Stomach (tissue), 9 donors: ENCODE measurements around the gene FAM120A. TPM values are rescaled to one million over a fixed set of nuclear protein-coding genes. Genes with fewer than 3 reads are reported as not detected.

ENCODE experiments used
- DNase-seq, 2 donors: peaks; one replicate each; pipeline versions ENCODE4 v3.0.0 to v3.0.0-alpha.2; 2013 to 2019
- H3K27ac ChIP-seq, 5 donors: fragments of 200-600 bp in 4 of 5; sonication (generic) in 4 of 5; one replicate each; pipeline ENCODE4 v1.5.1; 2013 to 2019; ENCODE audit warnings: mild to moderate bottlenecking in 1 of 5, moderate library complexity in 1 of 5
- H3K27me3 ChIP-seq, 3 donors: fragments of 200-600 bp; sonication (generic); one replicate each; pipeline ENCODE4 v1.5.1; 2017 to 2019; ENCODE audit warnings: mixed run types in 1 of 3
- H3K36me3 ChIP-seq, 4 donors: fragments of 200-600 bp; sonication (generic); 1 replicate in 3 of 4; 2 replicates in 1 of 4; pipeline ENCODE4 v1.5.1; 2016 to 2019
- H3K4me1 ChIP-seq, 4 donors: fragments of 200-600 bp; sonication (generic); one replicate each; pipeline ENCODE4 v1.5.1; 2016 to 2019
- H3K4me3 ChIP-seq, 4 donors: fragments of 200-600 bp; sonication (generic) in 3 of 4; one replicate each; pipeline ENCODE4 v1.5.1; 2016 to 2019; ENCODE audit warnings: mild to moderate bottlenecking in 1 of 4
- H3K9me3 ChIP-seq, 4 donors: fragments of 200-600 bp; sonication (generic); one replicate each; pipeline ENCODE4 v1.5.1; 2016 to 2019
- EP300 ChIP-seq: sonication (generic); formaldehyde crosslinking; IDR thresholded peaks from one replicate; pipeline ENCODE4 v1.6.1; 2017; ENCODE audit warnings: antibody characterized with exemption
- POLR2A ChIP-seq, 4 donors: fragments of 450-650 bp; IDR thresholded peaks; one replicate each; pipeline ENCODE4 v1.6.1; 2016; ENCODE audit warnings: antibody characterized with exemption in 4 of 4, control low read depth in 2 of 4, mild to moderate bottlenecking in 1 of 4, moderate library complexity in 1 of 4
- POLR2AphosphoS5 ChIP-seq, 3 donors: sonication (generic); formaldehyde crosslinking; IDR thresholded peaks; one replicate each; pipeline ENCODE4 v1.6.1; 2016; ENCODE audit warnings: antibody characterized with exemption in 3 of 3
- WGBS, 5 donors: extraction: QIAGEN DNeasy Blood & Tissue Kit in 3 of 5; methylation state at CpG; one replicate each; pipeline versions ENCODE4 v1.1.5 to v1.1.7; 2013 to 2018; 5-methylcytosine and 5-hydroxymethylcytosine counted together
- intact Hi-C: fragments of 100-400 bp; cut with DNase I; formaldehyde crosslinking; loops from one replicate; pipeline ENCODE4 v1.15.1; 2023; ENCODE audit warnings: low total_unique reads
- polyA plus RNA-seq, 3 donors: library from polyadenylated mRNA; stranded (reverse); fragments of 200-250 nt; gene quantifications; one replicate each; pipeline ENCODE4 v1.2.3, GENCODE V29; 2013
- total RNA-seq, 5 donors: library from RNA; depleted of rRNA; stranded (reverse); fragments of >200 nt; gene quantifications; one replicate each; pipeline versions ENCODE4 v1.1.0 to v1.2.3, GENCODE V29; 2014 to 2016
- TF ChIP-seq, protein P1 (sequence below), 7 experiments: fragments of 450-650 bp in 4 of 7; fragments of 200-600 bp in 3 of 7; sonication (generic) in 3 of 7; IDR thresholded peaks; one replicate each; pipeline ENCODE4 v1.5.1; 2016 to 2019; ENCODE audit warnings: antibody characterized with exemption in 7 of 7, control low read depth in 2 of 7, mild to moderate bottlenecking in 1 of 7
- donor health status: healthy with polysubstance abuse.
- donor health status: Bipolar disorder and iron deficiency.
- donor health status: healthy.

The FAM120A gene
- total and polyA plus RNA-seq, 8 donors, result 35.8 to 192 (median 92.1) TPM

DNA sequence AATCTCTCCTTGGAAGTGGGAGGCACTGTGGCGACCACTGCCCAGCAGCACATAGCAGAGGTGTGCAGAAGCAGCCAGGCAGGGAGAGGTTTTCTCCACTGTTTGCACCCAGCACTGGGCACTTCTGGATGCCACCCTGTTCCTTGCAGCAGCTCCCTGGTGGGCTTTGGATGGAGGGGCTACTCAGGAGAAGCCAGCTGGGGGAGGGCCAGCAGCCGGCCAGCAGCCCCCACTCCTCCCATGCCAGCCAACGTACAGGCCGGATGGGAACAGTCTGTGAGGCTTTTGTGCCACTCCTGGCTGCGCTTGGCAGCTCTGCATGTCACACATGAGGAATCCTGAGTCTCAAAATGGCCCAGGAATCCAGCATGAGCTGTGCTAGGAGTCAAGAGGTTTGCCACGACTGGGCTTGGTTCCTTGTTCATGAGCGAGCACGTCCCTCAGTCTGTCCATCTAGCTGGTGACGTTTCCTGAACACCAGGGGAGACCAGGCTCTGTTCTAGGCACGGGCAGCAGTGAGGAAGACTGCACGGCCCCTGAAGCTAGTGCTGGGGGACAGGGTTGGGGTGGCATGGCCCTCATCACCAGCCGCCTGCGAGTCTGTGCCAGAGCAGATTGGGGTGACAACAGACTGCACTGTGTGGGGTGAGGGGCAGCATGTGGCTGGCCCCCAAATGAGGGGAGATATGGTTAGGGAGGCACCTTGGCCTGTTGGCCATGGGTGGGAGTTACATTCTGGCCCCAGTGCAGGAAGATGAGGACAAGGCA lies 135.0 kb downstream of the FAM120A start:
- WGBS, 5 donors, result 81 to 95% (median 90%) methylated on average over 8 to 13 of the region's 13 CpGs
- H3K4me3 ChIP-seq, result no peak overlapping the region
- H3K27ac ChIP-seq, result no peak overlapping the region

DNA sequence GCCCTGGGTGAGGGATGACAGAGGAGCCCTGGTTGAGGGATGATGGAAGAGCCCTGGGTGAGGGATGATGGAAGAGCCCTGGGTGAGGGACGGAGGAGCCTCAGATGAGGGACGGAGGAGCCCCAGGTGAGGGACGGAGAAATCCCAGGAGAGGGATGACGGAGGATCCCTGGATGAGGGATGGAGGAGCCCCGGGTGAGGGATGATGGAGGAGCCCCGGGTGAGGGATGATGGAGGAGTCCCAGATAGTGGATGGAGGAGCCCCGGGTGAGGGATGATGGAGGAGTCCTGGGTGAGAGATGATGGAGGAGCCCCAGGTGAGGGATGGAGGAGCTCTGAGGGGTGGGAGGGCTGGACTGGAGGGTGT lies 135.8 kb downstream of the FAM120A start:
- no peaks in the 10 kb centered on the region for H3K9me3 ChIP-seq
- H3K4me1 ChIP-seq, result peaks cover 46 to 83% (median 70%) of the 10 kb centered on the region in 4 donors
- H3K27ac ChIP-seq, result no peak overlapping the region
- intact Hi-C loops, result no loop called here
- H3K36me3 ChIP-seq, result no peaks in the 10 kb centered on the region
- no peak overlapping the region for H3K4me3 ChIP-seq
- no peak for DNase-seq
- H3K27me3 ChIP-seq, result no peaks in the 10 kb centered on the region
- 88 to 98% (median 94%) methylated on average over 7 of the region's 7 CpGs for WGBS, 5 donors
- TF ChIP-seq, protein P1, sequence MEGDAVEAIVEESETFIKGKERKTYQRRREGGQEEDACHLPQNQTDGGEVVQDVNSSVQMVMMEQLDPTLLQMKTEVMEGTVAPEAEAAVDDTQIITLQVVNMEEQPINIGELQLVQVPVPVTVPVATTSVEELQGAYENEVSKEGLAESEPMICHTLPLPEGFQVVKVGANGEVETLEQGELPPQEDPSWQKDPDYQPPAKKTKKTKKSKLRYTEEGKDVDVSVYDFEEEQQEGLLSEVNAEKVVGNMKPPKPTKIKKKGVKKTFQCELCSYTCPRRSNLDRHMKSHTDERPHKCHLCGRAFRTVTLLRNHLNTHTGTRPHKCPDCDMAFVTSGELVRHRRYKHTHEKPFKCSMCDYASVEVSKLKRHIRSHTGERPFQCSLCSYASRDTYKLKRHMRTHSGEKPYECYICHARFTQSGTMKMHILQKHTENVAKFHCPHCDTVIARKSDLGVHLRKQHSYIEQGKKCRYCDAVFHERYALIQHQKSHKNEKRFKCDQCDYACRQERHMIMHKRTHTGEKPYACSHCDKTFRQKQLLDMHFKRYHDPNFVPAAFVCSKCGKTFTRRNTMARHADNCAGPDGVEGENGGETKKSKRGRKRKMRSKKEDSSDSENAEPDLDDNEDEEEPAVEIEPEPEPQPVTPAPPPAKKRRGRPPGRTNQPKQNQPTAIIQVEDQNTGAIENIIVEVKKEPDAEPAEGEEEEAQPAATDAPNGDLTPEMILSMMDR (IDR thresholded peaks at IDR 0.05), result no peak
- TF ChIP-seq POLR2AphosphoS5 (IDR thresholded peaks at IDR 0.05) (no peak), POLR2A (IDR thresholded peaks at IDR 0.05) (no peak), EP300 (no peak)

More for the DNA sequence above, 135.0 kb downstream of the FAM120A start:
- Histone ChIP-seq H3K9me3 (no peaks in the 10 kb centered on the region), H3K36me3 (no peaks in the 10 kb centered on the region), H3K4me1 (peaks cover 54 to 83% (median 72%) of the 10 kb centered on the region in 4 donors), H3K27me3 (no peaks in the 10 kb centered on the region)
- intact Hi-C loops, result no loop called here
- no peak for DNase-seq
- TF ChIP-seq EP300 (no peak), POLR2A (IDR thresholded peaks at IDR 0.05) (no peak), POLR2AphosphoS5 (IDR thresholded peaks at IDR 0.05) (no peak)
- TF ChIP-seq, protein P1 (IDR thresholded peaks at IDR 0.05), result no peak

DNA sequence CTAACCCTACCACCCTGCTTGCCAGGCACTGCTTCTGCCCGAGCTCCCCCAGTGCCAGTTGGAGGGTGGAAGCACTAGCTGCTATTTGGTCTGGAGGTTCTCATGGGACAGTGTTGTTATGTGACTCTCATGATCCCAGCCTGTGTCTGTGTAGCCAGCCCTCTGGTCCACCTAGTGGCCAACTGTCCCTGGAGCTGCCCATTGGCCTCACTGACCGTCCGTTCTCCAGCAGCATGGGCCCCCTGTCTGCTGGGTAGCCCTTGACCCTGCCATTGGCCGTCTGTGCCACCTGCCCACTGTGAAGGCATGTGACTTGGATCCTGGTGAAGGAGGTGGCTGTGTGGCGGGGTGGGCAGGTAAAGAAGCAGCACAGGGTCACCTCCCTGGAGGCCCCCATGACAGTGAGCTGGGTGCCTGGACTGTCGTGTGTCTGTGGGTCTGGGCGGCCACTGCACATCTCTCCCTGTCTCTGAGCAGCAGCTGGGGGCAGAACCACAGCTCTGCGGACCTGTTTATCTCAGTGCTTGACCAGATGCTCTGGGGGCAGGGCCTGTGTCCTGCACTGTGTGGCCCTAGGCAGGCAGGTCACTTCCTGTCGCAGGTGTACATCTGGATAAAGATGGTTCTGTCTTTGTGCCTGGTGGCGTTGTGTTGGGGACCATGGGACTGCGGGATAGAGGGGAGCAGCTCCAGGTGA lies 136.3 kb downstream of the FAM120A start:
- H3K36me3 ChIP-seq, result no peaks in the 10 kb centered on the region
- H3K4me1 ChIP-seq, result peaks cover 41 to 83% (median 67%) of the 10 kb centered on the region in 4 donors
- DNase-seq, result no peak
- intact Hi-C loops, result no loop called here
- no peak overlapping the region for H3K27ac ChIP-seq
- H3K4me3 ChIP-seq, result no peak overlapping the region
- TF ChIP-seq EP300 (no peak), POLR2A (IDR thresholded peaks at IDR 0.05) (no peak), POLR2AphosphoS5 (IDR thresholded peaks at IDR 0.05) (no peak)
- TF ChIP-seq, protein P1 (IDR thresholded peaks at IDR 0.05), result peak in 1 of 7 experiments; percentile 12
- 86 to 95% (median 89%) methylated on average over 11 of the region's 11 CpGs for WGBS, 5 donors
- H3K9me3 ChIP-seq, result no peaks in the 10 kb centered on the region
- no peaks in the 10 kb centered on the region for H3K27me3 ChIP-seq

DNA sequence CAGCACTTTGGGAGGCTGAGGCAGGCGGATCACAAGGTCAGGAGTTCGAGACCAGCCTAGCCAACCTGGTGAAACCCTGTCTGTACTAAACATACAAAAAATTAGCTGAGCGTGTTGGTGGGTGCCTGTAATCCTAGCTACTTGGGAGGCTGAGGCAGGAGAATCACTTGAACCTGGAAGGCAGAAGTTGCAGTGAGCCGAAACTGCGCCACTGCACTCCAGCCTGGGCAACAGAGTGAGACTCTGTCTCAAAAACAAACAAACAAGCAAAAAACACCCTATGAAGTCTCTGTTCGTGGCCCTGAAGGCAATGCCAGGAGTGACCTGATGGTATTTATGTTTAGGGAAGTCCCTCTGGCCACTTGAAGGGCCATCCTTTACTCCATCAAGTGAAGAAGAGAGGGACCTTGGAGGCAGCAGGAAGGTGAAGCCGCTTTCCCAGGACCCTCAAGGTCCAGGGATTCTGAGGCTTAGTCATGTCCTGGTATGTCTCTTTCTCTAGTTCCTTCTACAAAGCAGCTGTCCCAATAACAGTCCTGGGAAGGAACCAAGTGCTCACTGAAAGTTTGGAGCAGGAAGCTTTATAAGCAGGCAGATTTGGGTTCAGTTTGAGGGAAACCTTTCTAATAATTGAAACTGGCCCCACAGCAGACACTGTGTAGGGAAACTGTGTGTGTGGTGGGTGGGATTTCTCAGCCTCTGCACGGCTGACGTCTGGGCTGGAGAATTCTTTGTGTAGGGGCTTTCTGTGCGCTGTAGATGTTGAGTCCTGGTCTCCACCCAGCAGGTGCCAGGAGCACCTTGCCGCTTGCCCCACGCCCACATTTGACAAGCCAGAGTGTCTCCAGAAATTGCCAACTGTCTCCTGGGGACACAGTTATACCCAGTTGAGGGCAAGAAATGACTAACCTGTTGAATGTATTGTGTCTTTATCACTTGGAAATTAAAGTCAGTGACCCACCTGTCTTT lies 137.4 kb downstream of the FAM120A start:
- H3K27me3 ChIP-seq, result no peaks in the 10 kb centered on the region
- TF ChIP-seq EP300 (no peak), POLR2AphosphoS5 (IDR thresholded peaks at IDR 0.05) (no peak), POLR2A (IDR thresholded peaks at IDR 0.05) (no peak)
- TF ChIP-seq, protein P1 (IDR thresholded peaks at IDR 0.05), result no peak
- peaks cover 44 to 87% (median 69%) of the 10 kb centered on the region in 4 donors for H3K4me1 ChIP-seq
- intact Hi-C loops, result no loop called here
- H3K9me3 ChIP-seq, result no peaks in the 10 kb centered on the region
- H3K27ac ChIP-seq, result no peak overlapping the region
- H3K36me3 ChIP-seq, result no peaks in the 10 kb centered on the region
- 65 to 74% (median 70%) methylated on average over 12 of the region's 12 CpGs for WGBS, 5 donors
- H3K4me3 ChIP-seq, result no peak overlapping the region
- DNase-seq, result no peak
